Skeletal muscle tissue (tissue), 4 donors: ENCODE measurements around the gene CD81. TPM values are rescaled to one million over a fixed set of nuclear protein-coding genes. Genes with fewer than 3 reads are reported as not detected.

Experiments used
- H3K27ac ChIP-seq: one replicate; pipeline ENCODE4 v1.7.0; 2013; ENCODE audit warnings: mild to moderate bottlenecking, low read depth, low read length, inconsistent platforms
- H3K27me3 ChIP-seq, 3 donors: one replicate each; pipeline ENCODE4 v1.7.0; 2013; ENCODE audit warnings: low read length in 3 of 3; ENCODE audit not compliant: control insufficient read depth in 3 of 3, insufficient read depth in 3 of 3
- H3K36me3 ChIP-seq, 3 donors: one replicate each; pipeline ENCODE4 v1.7.0; 2013; ENCODE audit warnings: low read length in 3 of 3; ENCODE audit not compliant: control insufficient read depth in 3 of 3, insufficient read depth in 3 of 3
- H3K4me1 ChIP-seq, 3 donors: one replicate each; pipeline ENCODE4 v1.7.0; 2013; ENCODE audit warnings: low read length in 3 of 3, mild to moderate bottlenecking in 3 of 3; ENCODE audit not compliant: control insufficient read depth in 3 of 3, insufficient read depth in 3 of 3
- H3K4me3 ChIP-seq, 3 donors: one replicate each; pipeline ENCODE4 v1.7.0; 2013; ENCODE audit warnings: low read length in 3 of 3
- H3K9ac ChIP-seq, 3 donors: one replicate each; pipeline ENCODE4 v1.7.0; 2013; ENCODE audit warnings: low read length in 3 of 3, mild to moderate bottlenecking in 3 of 3, moderate library complexity in 2 of 3, low read depth in 1 of 3
- H3K9me3 ChIP-seq, 3 donors: one replicate each; pipeline ENCODE4 v1.7.0; 2013; ENCODE audit warnings: low read length in 3 of 3; ENCODE audit not compliant: control insufficient read depth in 3 of 3
- total RNA-seq: library from RNA; depleted of rRNA; stranded (reverse); fragments of >200 nt; gene quantifications from one replicate; pipeline ENCODE4 v1.2.3, GENCODE V29; 2014
- donor health status: Osteomylitis.

Gene CD81
- total RNA-seq, 1 donor from 2014 or later = 221 TPM

- Histone ChIP-seq H3K4me1 (peaks cover 4 to 11% (median 5%) of the 10 kb centered on the region in 3 donors), H3K9ac (peak overlapping the region in 1 of 3 donors; percentile 8), H3K4me3 (no peak overlapping the region), H3K27ac (no peak overlapping the region), H3K27me3 (peaks cover 0 to 21% (median 7%) of the 10 kb centered on the region in 3 donors), H3K36me3 (no peaks in the 10 kb centered on the region), H3K9me3 (no peaks in the 10 kb centered on the region)
These were observed 41.7 kb downstream of the CD81 start for GRCh38 chr11:2418693-2419360.

- no peaks in the 10 kb centered on the region for H3K9me3 ChIP-seq
- peak overlapping the region; percentile 23 to 51 (median 50) for H3K9ac ChIP-seq
- no peaks in the 10 kb centered on the region for H3K36me3 ChIP-seq
- peaks cover 0 to 21% (median 7%) of the 10 kb centered on the region in 3 donors for H3K27me3 ChIP-seq
- no peak overlapping the region for H3K27ac ChIP-seq
- peak overlapping the region in 1 of 3 donors; percentile 45 for H3K4me3 ChIP-seq
- H3K4me1 ChIP-seq = peaks cover 4 to 11% (median 5%) of the 10 kb centered on the region in 3 donors
These were observed 42.8 kb downstream of the CD81 start for GRCh38 chr11:2419638-2420501.

- H3K36me3 ChIP-seq = no peaks in the 10 kb centered on the region
- no peak overlapping the region for H3K27ac ChIP-seq
- peaks cover 4 to 11% (median 5%) of the 10 kb centered on the region in 3 donors for H3K4me1 ChIP-seq
- peak overlapping the region in 1 of 3 donors; percentile 60 for H3K4me3 ChIP-seq
- H3K9me3 ChIP-seq = no peaks in the 10 kb centered on the region
- H3K9ac ChIP-seq = peak overlapping the region in 2 of 3 donors; percentile 23 to 50
- H3K27me3 ChIP-seq = peaks cover 0 to 17% (median 7%) of the 10 kb centered on the region in 3 donors
These were observed 43.6 kb downstream of the CD81 start for GRCh38 chr11:2420502-2421225.

- Histone ChIP-seq H3K9ac (peak overlapping the region in 1 of 3 donors; percentile 50), H3K9me3 (no peaks in the 10 kb centered on the region), H3K4me1 (peaks cover 4 to 11% (median 5%) of the 10 kb centered on the region in 3 donors), H3K27ac (no peak overlapping the region), H3K4me3 (no peak overlapping the region), H3K27me3 (peaks cover 0 to 11% (median 3%) of the 10 kb centered on the region in 3 donors), H3K36me3 (no peaks in the 10 kb centered on the region)
These were observed 44.3 kb downstream of the CD81 start for GRCh38 chr11:2421226-2421994.

GRCh38 chr11:2421996-2422395 lies 44.9 kb downstream of the CD81 start:
- Histone ChIP-seq H3K36me3 (no peaks in the 10 kb centered on the region), H3K9me3 (no peaks in the 10 kb centered on the region)

GRCh38 chr11:2422461-2423156 lies 45.5 kb downstream of the CD81 start:
- no peak overlapping the region for H3K27ac ChIP-seq
- no peak overlapping the region for H3K4me3 ChIP-seq
- peaks cover 0 to 15% (median 9%) of the 10 kb centered on the region in 3 donors for H3K27me3 ChIP-seq
- no peaks in the 10 kb centered on the region for H3K36me3 ChIP-seq
- no peaks in the 10 kb centered on the region for H3K9me3 ChIP-seq
- no peak overlapping the region for H3K9ac ChIP-seq
- peaks cover 4 to 11% (median 5%) of the 10 kb centered on the region in 3 donors for H3K4me1 ChIP-seq

More at GRCh38 chr11:2421996-2422395, 44.9 kb downstream of the CD81 start:
- peaks cover 0 to 10% (median 7%) of the 10 kb centered on the region in 3 donors for H3K27me3 ChIP-seq
- H3K27ac ChIP-seq = no peak overlapping the region
- H3K4me3 ChIP-seq = no peak overlapping the region
- H3K9ac ChIP-seq = no peak overlapping the region
- H3K4me1 ChIP-seq = peaks cover 4 to 11% (median 5%) of the 10 kb centered on the region in 3 donors

GRCh38 chr11:2423157-2424025 lies 46.3 kb downstream of the CD81 start:
- Histone ChIP-seq H3K9me3 (no peaks in the 10 kb centered on the region), H3K4me3 (no peak overlapping the region), H3K27me3 (peaks cover 0 to 17% (median 9%) of the 10 kb centered on the region in 3 donors), H3K4me1 (peaks cover 4 to 11% (median 5%) of the 10 kb centered on the region in 3 donors), H3K27ac (no peak overlapping the region), H3K36me3 (no peaks in the 10 kb centered on the region), H3K9ac (no peak overlapping the region)

- peaks cover under 1 to 8% (median 5%) of the 10 kb centered on the region in 3 donors for H3K4me1 ChIP-seq
- H3K27me3 ChIP-seq = peaks cover 0 to 17% (median 9%) of the 10 kb centered on the region in 3 donors
- no peak overlapping the region for H3K9ac ChIP-seq
- H3K36me3 ChIP-seq = no peaks in the 10 kb centered on the region
- no peaks in the 10 kb centered on the region for H3K9me3 ChIP-seq
- H3K4me3 ChIP-seq = no peak overlapping the region
- H3K27ac ChIP-seq = no peak overlapping the region
These were observed 47.8 kb downstream of the CD81 start for GRCh38 chr11:2424811-2425495.
